Kidney (tissue), 14 donors: ENCODE measurements around the gene DTX1. TPM values are rescaled to one million over a fixed set of nuclear protein-coding genes. Genes with fewer than 3 reads are reported as not detected.

ENCODE experiments used
- DNase-seq, 5 donors: peaks; one replicate each; pipeline ENCODE4 v3.0.0-alpha.2; 2013 to 2020
- FAIRE-seq: peaks from 2 replicates; lab custom pipeline; 2012; peaks lifted over from hg19 to GRCh38; lab: Jason Lieb, UNC
- H3K27ac ChIP-seq, 2 donors: one replicate each; pipeline ENCODE4 v1.7.0; 2013; ENCODE audit warnings: low read depth in 2 of 2, low read length in 2 of 2, inconsistent platforms in 1 of 2
- H3K27me3 ChIP-seq: one replicate; pipeline ENCODE4 v1.7.1; 2013; ENCODE audit warnings: low read length, inconsistent platforms; ENCODE audit not compliant: control insufficient read depth, insufficient read depth
- H3K36me3 ChIP-seq, 3 donors: one replicate each; pipeline versions ENCODE4 v1.7.0 to v1.7.1; 2013; ENCODE audit warnings: low read length in 3 of 3, control low read depth in 1 of 3, inconsistent platforms in 1 of 3; ENCODE audit not compliant: insufficient read depth in 3 of 3, control insufficient read depth in 2 of 3
- H3K4me1 ChIP-seq, 3 donors: one replicate each; pipeline versions ENCODE4 v1.7.0 to v1.7.1; 2013; ENCODE audit warnings: low read length in 3 of 3, inconsistent platforms in 1 of 3, low read depth in 1 of 3; ENCODE audit not compliant: control insufficient read depth in 2 of 3, insufficient read depth in 2 of 3
- H3K4me3 ChIP-seq, 3 donors: one replicate each; pipeline versions ENCODE4 v1.7.0 to v1.8.1; 2013; ENCODE audit warnings: low read length in 3 of 3, control low read depth in 1 of 3, inconsistent platforms in 1 of 3
- H3K9ac ChIP-seq, 3 donors: one replicate each; pipeline versions ENCODE4 v1.7.0 to v1.7.1; 2013; ENCODE audit warnings: low read length in 3 of 3, control low read depth in 1 of 3, inconsistent platforms in 1 of 3
- H3K9me3 ChIP-seq, 3 donors: one replicate each; pipeline versions ENCODE4 v1.7.0 to v1.7.1; 2013; ENCODE audit warnings: low read length in 3 of 3, control low read depth in 1 of 3, inconsistent platforms in 1 of 3; ENCODE audit not compliant: control insufficient read depth in 2 of 3, insufficient read depth in 1 of 3
- intact Hi-C: fragments of 100-400 bp; cut with DNase I; formaldehyde crosslinking; loops from one replicate; pipeline ENCODE4 v1.11.1; 2022
- polyA plus RNA-seq: library from polyadenylated mRNA; stranded (reverse); fragments of 350-450 nt; fragmentation: Illumina TruSeq; extraction: RNeasy Lipid Tissue Mini Kit (QIAGEN cat#74804); gene quantifications from one replicate; pipeline ENCODE4 v1.2.3, GENCODE V29; 2014; ENCODE audit warnings: low read depth, low replicate concordance; ENCODE audit not compliant: insufficient read depth
- total RNA-seq: library from RNA; stranded (reverse); fragmentation: NEBNext Ultra II Directional; extraction: Animal tissue kit (Norgen Biotek cat#: 25700); gene quantifications from one replicate; pipeline ENCODE4 v1.2.1, GENCODE V29; 2021
- TF ChIP-seq, protein P1 (sequence below): IDR thresholded peaks from 3 replicates; pipeline ENCODE4 v1.5.1; 2012; ENCODE audit warnings: mild to moderate bottlenecking, moderate library complexity, borderline replicate concordance; ENCODE audit not compliant: insufficient read depth; ENCODE audit errors: extremely low read depth
- donor health status: control.
- donor health status: control.
- donor health status: control.
- donor health status: control.
- donor health status: control.
- donor health status: DM: yes; HTN: yes; CAD: no.
- donor health status: Normal renal cell carcinoma (clear cell type).

The DTX1 gene
- total and polyA plus RNA-seq, 2 donors from 2014 or later, result 4.9 to 7.3 TPM

DNA sequence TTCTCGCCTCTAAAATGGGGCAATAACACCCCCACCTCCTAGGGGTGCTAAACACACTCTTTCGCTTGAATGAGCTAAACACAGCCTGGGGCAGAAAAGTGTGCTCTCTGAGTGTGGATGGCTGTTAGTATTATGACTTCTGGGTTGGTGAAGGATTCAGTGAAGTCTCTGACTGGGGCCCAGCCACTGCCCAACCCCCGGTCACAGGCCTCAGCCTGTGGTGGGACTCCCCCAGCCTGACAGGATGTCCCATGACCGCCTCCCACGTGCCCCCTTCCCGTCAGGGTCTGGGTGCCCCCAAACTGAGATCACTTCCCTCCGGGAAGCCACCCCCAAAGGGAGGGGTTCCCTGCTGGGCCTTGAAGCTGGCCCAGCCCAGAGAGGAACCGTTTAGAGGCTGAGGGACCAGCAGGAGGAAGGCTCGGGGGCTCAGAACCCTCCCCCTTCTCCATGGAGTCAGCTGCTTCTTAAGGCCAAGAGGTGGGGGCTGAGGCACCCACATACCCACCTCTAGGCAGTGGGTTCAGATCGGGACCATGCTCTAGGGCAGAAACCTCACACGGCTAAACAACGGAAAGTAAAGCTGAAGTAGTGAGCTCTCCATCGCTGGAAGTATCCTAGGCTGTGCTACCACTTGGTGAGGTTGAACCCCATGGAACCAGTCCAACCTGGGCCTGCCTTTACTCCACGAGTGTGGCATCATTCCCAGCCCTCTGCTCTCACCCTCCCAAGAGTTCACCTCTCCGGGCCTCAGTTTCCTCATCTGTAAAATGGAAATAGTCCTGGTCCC lies 13.8 kb downstream of the DTX1 start:
- Histone ChIP-seq H3K4me3 (no peak overlapping the region), H3K9ac (no peak overlapping the region), H3K4me1 (peaks cover 0 to 4% (median 0%) of the 10 kb centered on the region in 3 donors), H3K27ac (no peak overlapping the region), H3K9me3 (no peaks in the 10 kb centered on the region), H3K36me3 (no peaks in the 10 kb centered on the region), H3K27me3 (no peaks in the 10 kb centered on the region)
- TF ChIP-seq, protein P1, sequence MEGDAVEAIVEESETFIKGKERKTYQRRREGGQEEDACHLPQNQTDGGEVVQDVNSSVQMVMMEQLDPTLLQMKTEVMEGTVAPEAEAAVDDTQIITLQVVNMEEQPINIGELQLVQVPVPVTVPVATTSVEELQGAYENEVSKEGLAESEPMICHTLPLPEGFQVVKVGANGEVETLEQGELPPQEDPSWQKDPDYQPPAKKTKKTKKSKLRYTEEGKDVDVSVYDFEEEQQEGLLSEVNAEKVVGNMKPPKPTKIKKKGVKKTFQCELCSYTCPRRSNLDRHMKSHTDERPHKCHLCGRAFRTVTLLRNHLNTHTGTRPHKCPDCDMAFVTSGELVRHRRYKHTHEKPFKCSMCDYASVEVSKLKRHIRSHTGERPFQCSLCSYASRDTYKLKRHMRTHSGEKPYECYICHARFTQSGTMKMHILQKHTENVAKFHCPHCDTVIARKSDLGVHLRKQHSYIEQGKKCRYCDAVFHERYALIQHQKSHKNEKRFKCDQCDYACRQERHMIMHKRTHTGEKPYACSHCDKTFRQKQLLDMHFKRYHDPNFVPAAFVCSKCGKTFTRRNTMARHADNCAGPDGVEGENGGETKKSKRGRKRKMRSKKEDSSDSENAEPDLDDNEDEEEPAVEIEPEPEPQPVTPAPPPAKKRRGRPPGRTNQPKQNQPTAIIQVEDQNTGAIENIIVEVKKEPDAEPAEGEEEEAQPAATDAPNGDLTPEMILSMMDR, result no peak
- intact Hi-C loops, result no loop called here
- FAIRE-seq (no peak), DNase-seq (peak in 2 of 5 donors; percentile 29 to 82)

DNA sequence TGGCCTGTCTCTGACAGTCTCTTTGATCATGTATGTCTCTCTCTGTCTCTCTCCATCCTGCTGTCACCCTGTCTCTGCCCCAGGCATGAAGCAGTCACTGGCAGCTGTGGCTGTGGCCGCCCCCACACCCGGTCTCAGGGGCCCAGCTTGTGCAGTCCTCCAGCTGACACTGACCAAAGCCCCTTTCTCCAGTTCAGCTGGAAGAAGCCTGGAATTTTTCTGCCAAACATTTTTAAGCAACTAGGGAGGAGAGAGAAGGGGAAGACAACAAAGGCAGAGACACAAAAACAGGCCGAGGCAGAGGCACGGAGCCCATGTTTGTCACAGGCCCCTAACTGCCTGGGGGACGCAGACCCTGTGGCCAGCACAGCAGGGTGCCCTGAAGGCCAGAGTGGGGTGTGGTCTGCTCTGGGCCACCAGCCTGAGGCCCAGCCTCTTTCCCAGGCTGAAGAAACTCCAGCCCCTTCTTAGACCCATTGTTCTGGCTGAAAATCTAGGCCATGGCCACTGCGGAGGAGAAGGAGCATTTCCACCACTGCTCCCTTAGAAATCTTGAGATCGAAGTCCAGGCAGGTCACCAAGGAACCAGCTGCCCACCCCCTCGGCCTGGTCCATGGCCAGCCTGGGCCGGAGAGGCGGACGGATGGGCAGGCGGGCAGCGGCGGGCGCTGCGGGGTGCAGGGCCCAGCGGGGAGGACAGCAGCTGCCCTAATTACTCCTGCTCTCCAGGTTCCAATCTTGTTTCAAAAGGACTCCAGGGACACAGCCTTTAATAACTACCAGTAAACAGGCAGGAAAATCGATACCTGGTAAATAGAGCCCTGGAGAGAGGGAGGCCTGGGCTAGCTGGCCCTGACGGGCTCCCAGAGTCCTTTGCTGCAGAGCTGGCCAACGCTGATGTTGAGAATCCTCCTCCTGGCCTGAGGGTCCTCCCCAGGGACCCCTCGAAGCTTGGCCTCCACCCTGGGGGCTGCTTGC lies 14.9 kb downstream of the DTX1 start:
- Histone ChIP-seq H3K27ac (no peak overlapping the region), H3K9ac (no peak overlapping the region), H3K4me3 (no peak overlapping the region), H3K27me3 (no peaks in the 10 kb centered on the region), H3K9me3 (no peaks in the 10 kb centered on the region), H3K36me3 (no peaks in the 10 kb centered on the region), H3K4me1 (peaks cover 0 to 4% (median 0%) of the 10 kb centered on the region in 3 donors)
- intact Hi-C loops, result no loop called here
- peak in 3 of 5 donors; percentile 23 to 62 (median 40) for DNase-seq
- TF ChIP-seq, protein P1, result no peak
- FAIRE-seq, result no peak

DNA sequence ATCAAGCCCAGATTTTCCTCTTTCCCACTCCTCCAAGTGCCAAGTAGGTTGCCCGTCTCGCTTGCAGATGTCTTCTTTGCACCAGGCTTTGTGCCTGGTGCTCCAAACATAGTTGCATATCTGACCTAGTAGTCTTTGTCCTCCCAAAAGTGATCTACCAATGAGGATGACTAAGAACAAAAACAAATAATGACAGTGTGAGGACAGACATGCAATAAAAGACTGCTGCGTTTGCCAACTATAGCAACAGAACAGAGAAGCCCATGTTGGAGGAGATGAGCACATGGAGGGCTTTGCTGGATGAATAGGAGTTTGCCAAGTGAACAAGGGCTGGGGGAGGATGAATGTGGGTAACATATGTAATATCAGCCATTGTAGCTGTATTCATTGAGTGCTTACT lies 15.6 kb downstream of the DTX1 start:
- TF ChIP-seq, protein P1, result no peak
- Histone ChIP-seq H3K27ac (no peak overlapping the region), H3K9ac (no peak overlapping the region), H3K4me3 (no peak overlapping the region), H3K27me3 (no peaks in the 10 kb centered on the region), H3K9me3 (no peaks in the 10 kb centered on the region), H3K4me1 (peaks cover 0 to 4% (median 0%) of the 10 kb centered on the region in 3 donors), H3K36me3 (no peaks in the 10 kb centered on the region)
- intact Hi-C loops, result no loop called here
- DNase-seq (no peak), FAIRE-seq (no peak)
